Epithelial cell of prostate (primary cell): Measurements from ENCODE around the gene OMP.

ENCODE experiments used
- DNase-seq: peaks from one replicate; pipeline ENCODE4 v3.0.0-alpha.2; 2011; ENCODE audit warnings: low read depth, low spot score
- H3K27ac ChIP-seq: fragments of 450-650 bp; 2 replicates; pipeline ENCODE4 v1.5.1; 2017; ENCODE audit warnings: mild to moderate bottlenecking

OMP gene

DNA sequence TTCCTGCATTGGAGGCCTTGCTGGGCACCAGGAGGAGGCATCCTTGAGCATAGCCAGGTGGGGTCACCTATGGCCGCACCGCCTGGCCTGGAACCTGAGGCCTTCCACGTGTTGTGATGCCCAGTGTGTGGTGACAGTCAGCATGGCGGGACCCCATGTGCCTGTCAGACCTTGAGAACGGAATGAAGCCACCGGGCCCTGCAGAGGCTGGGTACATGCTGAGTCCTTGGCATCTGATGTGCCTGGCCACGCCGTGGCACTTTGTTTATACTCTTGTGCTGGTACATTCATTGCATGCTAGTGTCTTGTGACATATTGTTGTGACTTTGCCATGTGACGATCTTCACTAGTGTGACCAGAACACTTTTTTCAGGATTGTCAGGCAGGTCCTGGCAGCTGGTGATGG, 16.9 kb downstream of the OMP start:
- no peak overlapping the region for H3K27ac ChIP-seq
- DNase-seq, result no peak

DNA sequence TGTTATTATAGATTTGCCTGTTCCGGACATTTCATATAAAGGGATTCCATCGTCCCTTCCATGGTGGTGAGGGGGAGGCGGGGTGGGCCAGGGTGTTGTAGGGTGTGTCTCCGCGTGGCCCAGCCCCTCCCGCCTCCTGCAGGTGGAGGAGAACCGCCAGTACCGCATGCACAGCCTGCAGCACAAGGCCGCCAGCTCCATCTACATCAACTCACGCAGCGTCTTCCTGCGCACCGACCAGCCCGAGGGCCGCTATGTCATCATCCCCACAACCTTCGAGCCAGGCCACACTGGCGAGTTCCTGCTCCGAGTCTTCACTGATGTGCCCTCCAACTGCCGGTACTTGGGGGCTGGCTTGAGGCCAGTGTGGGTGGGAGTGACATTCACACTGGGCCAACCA, 17.9 kb downstream of the OMP start:
- DNase-seq, result no peak
- H3K27ac ChIP-seq, result no peak overlapping the region

DNA sequence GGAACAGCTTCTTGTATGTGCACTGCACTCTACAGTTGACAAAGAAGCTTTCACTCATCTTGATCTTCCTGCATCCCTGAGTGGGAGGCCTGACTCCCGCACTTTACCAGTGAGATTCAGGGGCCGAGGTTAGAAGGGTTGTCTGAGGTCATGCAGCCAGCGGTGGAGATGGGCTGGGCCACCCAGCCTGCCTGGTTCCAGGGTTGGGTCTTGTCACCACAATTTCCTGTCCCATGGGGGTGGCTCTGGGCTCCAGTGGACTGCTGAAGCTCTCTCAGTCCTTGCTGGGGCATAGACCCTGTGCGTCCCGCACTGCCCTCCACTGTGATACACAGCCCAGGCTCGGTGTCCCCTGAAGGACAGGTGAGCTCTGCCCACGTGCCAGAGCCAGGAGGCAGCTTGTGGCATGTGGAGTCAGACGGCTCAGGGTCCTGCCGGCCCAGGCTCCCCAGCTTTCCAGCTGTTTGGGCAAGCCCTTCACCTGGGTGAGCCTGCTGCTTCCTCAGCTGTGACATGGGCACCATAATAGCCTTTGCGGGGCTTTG, 18.5 kb downstream of the OMP start:
- DNase-seq, result no peak
- no peak overlapping the region for H3K27ac ChIP-seq

DNA sequence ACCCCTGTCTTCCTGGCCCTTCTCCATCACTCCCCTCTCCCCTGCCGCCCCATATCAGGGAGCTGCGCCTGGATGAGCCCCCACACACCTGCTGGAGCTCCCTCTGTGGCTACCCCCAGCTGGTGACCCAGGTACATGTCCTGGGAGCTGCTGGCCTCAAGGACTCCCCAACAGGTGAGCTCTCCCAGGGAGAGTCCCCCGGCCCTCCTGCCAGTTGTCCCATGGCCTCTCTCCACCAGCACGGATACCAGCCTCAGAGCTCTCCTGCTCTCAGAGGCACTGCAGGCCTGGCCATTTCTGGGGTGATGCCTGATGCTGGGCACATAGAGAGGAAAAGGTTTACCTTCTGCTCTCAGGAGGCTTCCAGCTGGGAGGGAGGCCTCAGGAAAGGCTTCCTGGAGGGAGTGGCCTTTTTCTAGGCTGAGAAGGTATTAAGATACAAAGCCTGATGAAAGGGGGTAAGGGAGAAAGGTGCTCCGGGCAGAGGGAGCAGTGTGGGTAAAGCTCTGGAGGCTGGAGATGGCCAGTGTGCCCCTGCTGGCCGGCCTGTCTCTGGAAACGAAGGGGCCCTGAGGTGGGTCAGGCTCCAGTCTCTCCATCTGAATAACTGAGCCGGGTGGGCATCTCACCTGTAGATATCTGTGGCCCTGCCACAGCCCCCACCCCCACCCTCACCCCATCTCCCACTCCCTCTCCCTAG, 19.4 kb downstream of the OMP start:
- no peak overlapping the region for H3K27ac ChIP-seq
- DNase-seq, result no peak

DNA sequence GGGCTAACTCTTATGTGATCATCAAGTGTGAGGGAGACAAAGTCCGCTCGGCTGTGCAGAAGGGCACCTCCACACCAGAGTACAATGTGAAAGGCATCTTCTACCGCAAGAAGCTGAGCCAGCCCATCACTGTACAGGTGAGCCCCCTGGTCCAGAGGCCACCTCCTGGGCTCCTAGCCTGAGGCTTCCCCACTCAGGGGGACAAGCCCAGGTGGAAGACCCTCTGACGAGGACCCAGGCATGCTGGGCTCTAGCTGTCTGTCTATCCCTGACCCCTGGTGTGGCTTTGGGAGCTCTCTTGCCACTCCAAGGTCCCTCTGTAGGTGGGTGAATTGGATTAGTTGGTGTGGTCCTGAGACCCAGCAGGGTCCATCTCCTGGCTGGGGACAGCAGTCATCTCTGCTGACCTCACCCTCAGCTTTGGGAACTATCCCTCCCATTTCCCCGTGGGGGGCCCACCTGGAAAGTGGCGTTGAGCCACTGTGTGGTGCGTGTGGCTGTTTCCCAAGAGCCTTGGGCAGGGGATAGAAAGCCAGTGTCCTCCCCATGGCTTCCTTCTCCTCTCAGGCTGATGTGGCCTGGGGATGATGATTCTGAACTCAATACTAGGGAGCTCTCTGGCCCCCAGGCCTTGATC, 20.1 kb downstream of the OMP start:
- H3K27ac ChIP-seq, result no peak overlapping the region
- no peak for DNase-seq

DNA sequence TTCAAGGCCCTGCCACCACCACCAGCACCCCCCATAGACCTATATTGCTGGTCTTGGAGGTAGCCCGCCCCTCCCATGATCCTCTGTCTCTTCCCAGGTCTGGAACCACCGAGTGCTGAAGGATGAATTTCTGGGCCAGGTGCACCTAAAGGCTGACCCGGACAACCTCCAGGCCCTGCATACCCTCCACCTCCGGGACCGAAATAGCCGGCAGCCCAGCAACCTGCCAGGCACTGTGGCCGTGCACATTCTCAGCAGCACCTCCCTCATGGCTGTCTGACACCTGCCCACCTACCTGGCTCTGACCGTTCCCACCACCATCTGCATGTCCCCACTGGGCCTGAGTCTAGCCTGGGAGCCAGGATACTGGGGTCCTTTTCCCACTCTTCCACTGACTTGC, 21.0 kb downstream of the OMP start:
- DNase-seq, result no peak
- no peak overlapping the region for H3K27ac ChIP-seq

DNA sequence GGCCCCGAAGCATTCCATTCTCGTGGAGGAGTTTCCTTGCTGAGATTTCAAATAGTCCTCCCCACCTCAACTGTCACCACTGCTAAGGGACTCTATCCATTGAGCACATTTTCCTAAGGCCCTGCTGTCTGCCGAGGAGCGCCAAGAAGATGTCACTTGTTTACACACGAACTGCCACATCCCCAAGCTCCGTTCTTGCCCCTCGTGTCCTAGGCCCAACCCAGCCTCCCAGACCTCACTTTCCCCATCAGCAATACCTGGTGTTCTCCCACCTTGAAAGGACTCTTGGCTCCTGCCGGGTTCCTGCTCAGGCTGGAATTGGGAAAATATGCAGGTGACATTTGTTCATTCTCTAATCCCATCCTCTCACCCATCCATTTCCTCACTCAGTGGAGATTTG, 21.4 kb downstream of the OMP start:
- DNase-seq, result no peak
- no peak overlapping the region for H3K27ac ChIP-seq

DNA sequence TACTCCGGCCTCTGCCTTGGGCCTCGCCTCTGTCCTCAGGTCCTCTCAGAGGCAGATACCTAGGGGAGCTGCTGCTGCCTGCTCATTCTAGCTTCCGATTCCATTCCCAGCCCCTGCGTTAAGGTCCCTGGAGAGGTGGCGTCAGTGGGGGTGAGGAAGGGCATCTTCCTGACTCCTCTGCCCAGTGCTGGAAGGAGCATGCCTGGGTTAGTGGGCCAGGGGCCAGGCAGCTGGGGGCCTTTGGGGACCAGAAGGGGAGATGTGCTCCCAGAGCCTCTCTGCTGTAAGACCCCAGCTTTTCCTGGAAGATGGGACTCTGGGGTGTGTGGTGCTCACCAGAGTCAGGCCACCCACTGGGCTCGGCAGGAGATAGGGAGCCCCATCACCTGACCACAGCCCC, 21.8 kb downstream of the OMP start:
- DNase-seq, result no peak
- no peak overlapping the region for H3K27ac ChIP-seq

DNA sequence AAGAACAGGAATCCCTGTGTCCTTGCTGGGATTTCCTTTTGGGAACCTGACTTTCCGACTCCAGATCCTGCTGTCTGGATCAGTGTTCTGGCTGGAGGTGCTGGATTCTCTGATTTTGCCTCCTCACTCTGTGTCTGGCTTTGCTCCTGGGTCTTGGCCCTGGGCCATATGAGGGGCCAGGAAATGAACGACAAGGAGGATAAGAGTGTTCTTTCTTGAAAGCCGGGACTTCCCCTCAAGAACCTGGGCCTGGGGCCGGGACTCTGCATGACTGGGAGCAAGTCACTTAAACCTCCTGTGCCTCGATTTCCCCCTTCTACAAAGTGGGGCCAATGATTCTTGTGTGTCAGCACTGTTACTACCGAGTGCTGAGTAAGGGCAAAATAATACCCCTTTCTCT, 22.6 kb downstream of the OMP start:
- no peak for DNase-seq
- H3K27ac ChIP-seq, result no peak overlapping the region

DNA sequence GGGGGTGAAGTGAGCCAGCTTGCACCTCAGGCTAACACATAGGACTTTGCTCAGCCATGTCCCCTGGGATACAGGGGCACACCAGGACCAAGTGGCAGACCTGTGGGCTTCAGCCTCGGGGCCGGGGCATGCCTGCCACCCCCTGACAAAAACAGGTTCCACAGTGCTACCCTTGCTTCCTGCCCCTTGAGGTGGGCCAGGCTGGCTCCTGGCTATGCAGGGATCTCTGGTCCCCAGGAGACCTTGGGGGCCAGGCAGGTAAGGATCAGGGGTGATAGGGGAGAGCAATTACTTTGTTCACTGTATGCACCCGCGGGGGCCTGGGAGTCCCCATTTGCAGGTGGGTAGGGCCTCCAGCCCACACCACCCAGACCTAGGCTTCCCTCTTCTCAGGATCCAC, 23.1 kb downstream of the OMP start:
- no peak for DNase-seq
- no peak overlapping the region for H3K27ac ChIP-seq

DNA sequence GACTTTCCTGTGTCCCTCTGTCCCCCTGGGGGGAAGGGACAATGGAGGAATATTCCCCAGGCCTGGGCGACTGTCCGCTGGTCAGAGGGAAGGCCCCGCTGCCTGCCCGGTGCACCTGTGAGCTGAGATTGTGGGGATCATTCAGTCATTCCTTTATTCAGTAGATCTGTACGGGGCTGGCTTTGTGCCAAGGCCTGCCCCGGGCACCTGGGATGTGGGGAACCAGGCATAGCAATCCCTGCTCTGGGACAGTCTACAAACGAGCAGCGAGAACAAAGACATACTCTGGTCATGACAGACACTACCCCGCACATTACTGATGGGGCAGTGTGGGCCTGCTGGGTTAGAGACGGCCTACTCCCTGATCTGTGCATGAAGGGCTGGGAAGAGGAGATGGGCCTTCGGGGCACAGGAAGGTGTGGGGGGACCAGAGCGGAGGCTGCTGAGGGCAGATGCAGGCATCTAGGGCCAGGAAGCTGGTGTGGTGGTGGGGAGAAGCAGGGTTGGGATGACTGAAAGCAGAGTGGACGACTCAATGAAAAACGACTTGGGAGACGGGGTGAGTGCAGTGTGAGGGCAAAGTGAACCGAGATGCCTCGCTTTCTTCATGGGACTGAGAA, 23.6 kb downstream of the OMP start:
- DNase-seq, result no peak
- H3K27ac ChIP-seq, result no peak overlapping the region

DNA sequence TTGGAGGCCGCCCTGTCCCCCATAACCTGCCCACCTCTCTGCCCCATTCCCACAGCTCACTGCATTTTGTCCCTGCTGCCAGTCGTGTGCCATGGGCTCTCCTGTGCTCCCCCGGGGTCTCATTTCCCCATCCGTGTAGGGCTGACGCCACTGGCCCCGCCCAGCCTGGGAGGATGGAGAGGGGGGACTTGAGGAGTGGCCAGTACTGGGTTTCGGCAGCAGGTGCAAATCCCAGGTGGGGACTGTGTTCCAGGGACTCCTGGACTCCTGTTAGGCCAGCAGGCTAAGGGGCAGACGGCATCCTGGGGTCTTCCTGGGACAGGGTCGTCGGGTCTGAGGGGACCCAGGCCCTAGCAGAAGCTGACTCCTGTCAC, 24.2 kb downstream of the OMP start:
- no peak overlapping the region for H3K27ac ChIP-seq
- DNase-seq, result no peak

DNA sequence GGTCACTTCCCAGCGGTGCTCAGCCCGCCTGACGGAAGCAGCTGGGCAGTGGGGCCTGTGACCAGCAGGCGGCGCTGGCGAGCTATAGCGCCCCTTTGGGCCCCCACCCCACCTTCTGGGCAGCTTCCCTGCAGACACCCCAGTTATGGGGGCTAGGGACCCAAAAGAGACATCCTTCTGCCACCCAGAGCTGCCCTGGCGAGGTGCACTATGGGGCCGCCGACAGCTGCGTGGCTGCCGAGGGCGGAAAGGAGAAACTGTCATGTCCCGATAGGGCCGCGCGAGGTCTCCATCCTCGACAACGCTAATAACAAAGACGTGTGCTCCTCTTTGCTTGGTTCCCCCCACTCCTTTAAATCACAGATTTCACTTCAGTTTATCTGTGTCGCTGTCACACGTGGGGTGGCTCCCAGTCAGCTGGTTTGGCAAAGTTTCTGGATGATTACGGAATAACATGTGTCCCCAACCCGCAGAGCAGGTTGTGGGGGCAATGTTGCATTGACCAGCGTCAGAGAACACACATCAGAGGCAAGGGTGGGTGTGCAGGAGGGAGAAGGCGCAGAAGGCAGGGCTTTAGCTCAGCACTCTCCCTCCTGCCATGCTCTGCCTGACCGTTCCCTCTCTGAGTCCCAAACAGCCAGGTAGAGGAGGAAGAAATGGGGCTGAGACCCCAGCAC, 24.7 kb downstream of the OMP start:
- no peak for DNase-seq
- H3K27ac ChIP-seq, result no peak overlapping the region

DNA sequence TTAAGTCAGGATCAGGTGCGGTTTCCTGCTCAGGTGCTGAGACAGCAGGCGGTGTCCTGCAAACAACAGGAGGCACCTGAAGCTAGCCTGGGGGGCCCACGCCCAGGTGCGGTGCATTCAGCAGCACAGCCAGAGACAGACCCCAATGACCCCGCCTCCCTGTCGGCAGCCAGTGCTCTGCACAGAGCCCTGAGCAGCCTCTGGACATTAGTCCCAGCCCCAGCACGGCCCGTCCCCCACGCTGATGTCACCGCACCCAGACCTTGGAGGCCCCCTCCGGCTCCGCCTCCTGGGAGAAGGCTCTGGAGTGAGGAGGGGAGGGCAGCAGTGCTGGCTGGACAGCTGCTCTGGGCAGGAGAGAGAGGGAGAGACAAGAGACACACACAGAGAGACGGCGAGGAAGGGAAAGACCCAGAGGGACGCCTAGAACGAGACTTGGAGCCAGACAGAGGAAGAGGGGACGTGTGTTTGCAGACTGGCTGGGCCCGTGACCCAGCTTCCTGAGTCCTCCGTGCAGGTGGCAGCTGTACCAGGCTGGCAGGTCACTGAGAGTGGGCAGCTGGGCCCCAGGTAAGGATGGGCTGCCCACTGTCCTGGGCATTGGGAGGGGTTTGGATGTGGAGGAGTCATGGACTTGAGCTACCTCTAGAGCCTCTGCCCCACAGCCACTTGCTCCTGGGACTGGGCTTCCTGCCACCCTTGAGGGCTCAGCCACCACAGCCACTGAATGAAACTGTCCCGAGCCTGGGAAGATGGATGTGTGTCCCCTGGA, 25.5 kb downstream of the OMP start, which contains the start of gene MYO7A:
Gene MYO7A, plus strand, starts transcription at position 327 of the 772 bp plus-strand sequence. CDS start 2,389 bp downstream, outside the sequence.
- DNase-seq, result no peak
- no peak within 1 kb of the TSS for H3K27ac ChIP-seq

DNA sequence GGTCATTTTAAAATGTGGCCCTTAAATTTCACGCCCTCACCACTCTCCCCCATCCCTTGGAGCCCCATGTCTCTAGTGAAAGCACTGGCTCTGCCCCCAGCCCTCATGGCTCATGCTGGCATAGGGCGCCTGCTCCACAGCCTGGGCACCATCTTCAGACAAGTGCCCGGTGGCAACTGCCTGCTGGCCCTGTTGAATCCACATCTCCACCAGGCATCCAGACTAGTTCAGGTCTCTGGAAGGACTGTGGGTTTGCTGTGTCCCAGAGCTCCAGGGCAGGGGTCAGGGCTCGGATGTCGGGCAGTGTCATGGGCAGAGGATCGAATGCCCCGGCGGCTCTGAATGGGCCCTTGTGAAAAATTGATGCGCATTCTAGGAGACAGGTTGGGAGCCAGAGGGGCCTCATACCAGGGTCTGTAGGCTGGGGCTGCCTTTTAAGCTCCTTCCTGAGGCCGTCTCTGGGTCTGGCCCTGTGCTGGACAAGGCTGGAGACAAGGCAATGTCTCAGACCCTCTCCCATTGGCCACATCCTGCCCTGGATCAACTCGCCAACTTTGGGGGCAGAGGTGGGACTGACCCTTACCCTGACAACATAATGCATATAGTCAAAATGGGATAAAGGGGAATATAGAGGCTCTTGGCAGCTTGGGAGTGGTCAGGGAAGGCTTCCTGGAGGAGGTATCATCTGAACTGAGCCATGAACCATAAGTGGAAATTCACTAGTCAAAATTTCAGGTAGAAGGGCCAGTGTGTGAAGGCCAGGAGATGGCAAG, 26.6 kb downstream of the OMP start:
- H3K27ac ChIP-seq, result no peak overlapping the region
- DNase-seq, result no peak

DNA sequence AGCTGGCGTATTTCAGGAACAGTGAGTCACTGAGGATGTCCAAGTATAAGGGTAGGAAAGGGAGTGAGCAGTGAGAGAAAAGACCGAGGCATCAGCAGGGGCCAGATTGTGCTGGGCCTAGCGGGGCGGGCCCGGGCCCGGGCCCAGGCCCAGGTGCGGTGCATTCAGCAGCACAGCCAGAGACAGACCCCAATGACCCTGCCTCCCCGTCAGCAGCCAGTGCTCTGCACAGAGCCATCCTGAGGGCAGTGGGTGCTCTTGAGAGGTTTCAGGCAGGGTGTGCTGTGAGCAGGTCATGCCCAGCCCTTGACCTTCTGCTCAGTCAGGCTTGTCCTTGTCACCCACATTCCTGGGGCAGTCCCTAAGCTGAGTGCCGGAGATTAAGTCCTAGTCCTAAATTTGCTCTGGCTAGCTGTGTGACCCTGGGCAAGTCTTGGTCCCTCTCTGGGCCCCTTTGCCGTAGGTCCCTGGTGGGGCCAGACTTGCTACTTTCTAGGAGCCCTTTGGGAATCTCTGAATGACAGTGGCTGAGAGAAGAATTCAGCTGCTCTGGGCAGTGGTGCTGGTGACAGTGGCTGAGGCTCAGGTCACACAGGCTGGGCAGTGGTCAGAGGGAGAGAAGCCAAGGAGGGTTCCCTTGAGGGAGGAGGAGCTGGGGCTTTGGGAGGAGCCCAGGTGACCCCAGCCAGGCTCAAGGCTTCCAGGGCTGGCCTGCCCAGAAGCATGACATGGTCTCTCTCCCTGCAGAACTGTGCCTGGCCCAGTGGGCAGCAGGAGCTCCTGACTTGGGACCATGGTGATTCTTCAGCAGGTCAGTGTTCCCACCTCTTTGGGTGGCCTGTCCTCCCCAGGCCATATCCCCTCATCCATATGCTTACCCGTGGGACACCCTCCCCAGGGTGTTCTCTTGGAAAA, 27.5 kb downstream of the OMP start:
- DNase-seq, result no peak
- H3K27ac ChIP-seq, result no peak overlapping the region

DNA sequence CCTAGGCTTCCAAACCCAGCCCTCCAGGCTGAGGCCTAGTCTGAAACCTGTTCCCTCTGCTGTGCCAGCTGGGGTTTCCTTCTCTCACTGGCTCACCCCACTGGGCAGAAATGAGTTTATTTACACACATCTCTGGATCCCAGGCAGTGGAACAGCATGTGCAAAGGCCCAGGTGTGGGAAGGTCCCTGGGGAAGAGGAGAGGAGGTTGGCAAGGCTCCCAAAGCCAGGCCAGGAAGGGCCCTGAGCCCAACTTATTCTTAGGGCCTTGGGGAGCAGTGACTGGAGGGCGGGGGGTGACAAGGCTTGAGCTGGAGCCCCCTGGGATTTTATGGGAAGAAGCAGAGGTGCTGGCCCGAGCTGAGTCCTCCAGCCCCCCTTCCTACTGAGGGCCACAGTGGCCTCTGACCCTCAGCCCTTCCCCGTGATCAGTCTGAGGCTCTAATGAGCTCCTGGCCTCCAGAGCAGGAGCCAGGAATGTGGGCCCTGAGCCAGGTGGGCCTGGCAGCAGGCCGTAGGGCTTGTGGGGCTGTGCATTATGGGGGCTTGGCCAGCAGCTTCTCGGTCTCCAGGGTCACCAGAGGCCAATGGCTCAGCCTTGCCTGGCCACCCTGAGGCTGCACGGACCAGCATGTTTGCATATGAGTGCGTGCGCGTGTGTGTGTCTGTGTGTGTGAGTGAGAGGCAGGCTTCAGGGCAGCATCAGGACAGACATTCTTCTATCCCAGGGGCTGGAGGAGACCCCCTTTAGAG, 28.3 kb downstream of the OMP start:
- no peak overlapping the region for H3K27ac ChIP-seq
- no peak for DNase-seq

DNA sequence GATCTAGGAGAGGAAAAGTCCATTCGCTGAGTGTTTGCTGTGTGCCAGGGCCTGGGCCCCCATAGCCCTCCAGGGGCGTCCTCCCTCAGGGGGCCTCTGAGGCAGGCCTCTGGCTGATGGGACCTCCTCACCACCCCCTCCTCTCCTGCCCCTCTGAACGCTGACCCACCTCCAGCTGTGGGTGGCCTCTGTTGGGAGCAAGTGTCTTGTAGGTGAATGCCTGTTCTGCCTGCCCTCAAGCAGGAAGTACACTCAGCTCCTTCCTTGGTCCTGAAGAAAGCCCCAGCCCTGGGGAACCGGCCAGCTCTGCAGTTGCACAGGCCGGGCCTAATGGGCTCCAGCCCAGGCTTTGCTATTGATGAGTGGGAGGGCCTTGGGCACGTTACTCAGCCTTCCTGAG, 28.9 kb downstream of the OMP start:
- DNase-seq, result no peak
- H3K27ac ChIP-seq, result no peak overlapping the region
